Activated CD4-positive, alpha-beta T cell treated with anti-CD3 and anti-CD28 coated beads, Interleukin-2, amount 10 ng/mL, durations not matched to agents 7 days and 5 days (primary cell): ENCODE data around the gene ATP9B. TPM values are rescaled to one million over a fixed set of nuclear protein-coding genes. Genes with fewer than 3 reads are reported as not detected.

Experiments
- CTCF ChIA-PET: fragments of 350-600 bp; sonication (Branson Sonifier 250); formaldehyde crosslinking; loops from one replicate; lab custom pipeline; 2021; ENCODE audit warnings: antibody characterized with exemption; lab: Charles Lee
- POLR2A ChIA-PET: fragments of 350-600 bp; sonication (Branson Sonifier 250); formaldehyde crosslinking; loops from one replicate; lab custom pipeline; 2021; ENCODE audit warnings: antibody characterized with exemption; lab: Charles Lee
- DNase-seq: peaks from one replicate; pipeline ENCODE4 v3.0.0-alpha.2; 2020
- H3K27ac Mint-ChIP-seq: one replicate; pipeline ENCODE4 v1.8.0; 2021; ENCODE audit warnings: mild to moderate bottlenecking, moderate library complexity, mixed read lengths
- H3K27me3 Mint-ChIP-seq: one replicate; pipeline ENCODE4 v1.8.0; 2021; ENCODE audit warnings: mixed read lengths
- H3K36me3 Mint-ChIP-seq: one replicate; pipeline ENCODE4 v1.8.0; 2021; ENCODE audit warnings: low read depth, mixed read lengths
- H3K4me1 Mint-ChIP-seq: one replicate; pipeline ENCODE4 v1.8.0; 2021; ENCODE audit warnings: mixed read lengths
- H3K4me3 Mint-ChIP-seq: one replicate; pipeline ENCODE4 v1.8.0; 2021; ENCODE audit warnings: mild to moderate bottlenecking, moderate library complexity, mixed read lengths
- H3K9me3 Mint-ChIP-seq: one replicate; pipeline ENCODE4 v1.8.0; 2021; ENCODE audit warnings: mixed read lengths
- total RNA-seq, 2 experiments: library from RNA; stranded (reverse); gene quantifications; one replicate each; pipeline ENCODE4 v1.2.3, GENCODE V29; 2021

Gene ATP9B
- total RNA-seq, 2 experiments from 2014 or later = 29.8 to 30.5 TPM

DNA sequence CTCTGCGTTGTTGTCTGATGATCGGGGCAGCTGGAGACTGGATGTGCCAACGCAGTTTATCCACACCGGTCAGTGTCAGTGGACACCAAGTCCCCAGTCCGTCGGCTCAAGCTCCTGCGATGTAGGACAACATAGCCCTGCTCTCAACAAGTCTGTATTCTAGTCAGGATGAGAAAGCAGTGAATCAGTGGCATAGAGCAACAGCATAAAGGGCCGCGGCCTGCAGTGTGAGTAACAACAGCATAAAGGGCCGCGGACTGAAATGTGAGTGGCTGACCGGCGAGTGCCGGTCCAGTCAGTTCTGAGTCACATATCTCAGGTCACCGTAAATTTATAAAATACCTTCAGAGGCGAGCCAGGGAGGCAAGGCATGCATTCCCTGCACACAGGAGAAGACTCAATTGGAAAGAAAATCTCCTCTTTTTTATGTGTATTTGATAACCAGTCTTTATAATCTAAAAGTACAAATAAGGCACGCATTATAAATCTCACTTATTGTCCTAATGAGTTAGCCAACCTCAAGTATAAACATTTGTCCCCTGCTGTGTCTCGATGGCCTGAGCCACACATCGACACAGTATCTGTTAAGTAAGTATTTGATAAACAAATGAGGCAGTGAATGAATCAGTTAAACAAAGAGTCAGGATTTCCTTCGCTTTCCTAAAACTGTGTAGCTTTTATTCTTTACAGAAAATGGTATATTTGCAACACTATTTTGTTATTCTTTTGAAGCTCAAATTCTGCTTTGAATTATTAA, 292.8 kb downstream of the ATP9B start:
- CTCF ChIA-PET = interaction anchor here (1.2 kb wide), 1 partner anchor 17 kb away, joined by 3 read pairs; no protein-coding TSS in a partner anchor
- Mint-ChIP-seq H3K36me3 (peaks cover 17% of the 10 kb centered on the region), H3K4me3 (no peak overlapping the region)

DNA sequence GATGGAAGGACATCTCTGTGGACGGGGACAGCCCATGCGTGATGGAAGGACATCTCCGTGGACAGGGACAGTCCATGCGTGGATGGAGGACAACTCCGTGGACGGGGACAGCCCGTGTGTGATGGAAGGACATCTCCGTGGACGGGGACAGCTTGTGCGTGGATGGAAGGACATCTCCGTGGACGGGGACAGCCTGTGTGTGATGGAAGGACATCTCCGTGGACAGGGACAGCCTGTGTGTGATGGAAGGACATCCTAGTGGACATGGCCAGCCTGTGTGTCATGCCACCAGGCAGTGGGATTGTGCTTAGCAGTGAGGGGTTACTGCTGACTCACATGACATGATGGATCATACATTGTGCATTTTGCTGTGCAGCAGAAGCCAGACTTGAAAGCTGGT, 296.5 kb downstream of the ATP9B start:
- H3K4me1 Mint-ChIP-seq = peaks cover 16% of the 10 kb centered on the region
- H3K27ac Mint-ChIP-seq = no peak overlapping the region
- ChIA-PET CTCF (interaction anchor here (0.7 to 1.1 kb wide), 2 partner anchors 9 to 56 kb away, joined by 3 to 4 read pairs; no protein-coding TSS in a partner anchor), POLR2A (no interaction called here)
- DNase-seq = no peak
- peaks cover 27% of the 10 kb centered on the region for H3K36me3 Mint-ChIP-seq
- no peaks in the 10 kb centered on the region for H3K9me3 Mint-ChIP-seq
- no peaks in the 10 kb centered on the region for H3K27me3 Mint-ChIP-seq
- H3K4me3 Mint-ChIP-seq = no peak overlapping the region

More for the DNA sequence above, 292.8 kb downstream of the ATP9B start:
- no peak overlapping the region for H3K27ac Mint-ChIP-seq
- no peaks in the 10 kb centered on the region for H3K27me3 Mint-ChIP-seq
- no peaks in the 10 kb centered on the region for H3K4me1 Mint-ChIP-seq
- POLR2A ChIA-PET = interaction anchor here (0.6 kb wide), 1 partner anchor 138 kb away, joined by 3 read pairs; no protein-coding TSS in a partner anchor
- H3K9me3 Mint-ChIP-seq = no peaks in the 10 kb centered on the region
- no peak for DNase-seq

DNA sequence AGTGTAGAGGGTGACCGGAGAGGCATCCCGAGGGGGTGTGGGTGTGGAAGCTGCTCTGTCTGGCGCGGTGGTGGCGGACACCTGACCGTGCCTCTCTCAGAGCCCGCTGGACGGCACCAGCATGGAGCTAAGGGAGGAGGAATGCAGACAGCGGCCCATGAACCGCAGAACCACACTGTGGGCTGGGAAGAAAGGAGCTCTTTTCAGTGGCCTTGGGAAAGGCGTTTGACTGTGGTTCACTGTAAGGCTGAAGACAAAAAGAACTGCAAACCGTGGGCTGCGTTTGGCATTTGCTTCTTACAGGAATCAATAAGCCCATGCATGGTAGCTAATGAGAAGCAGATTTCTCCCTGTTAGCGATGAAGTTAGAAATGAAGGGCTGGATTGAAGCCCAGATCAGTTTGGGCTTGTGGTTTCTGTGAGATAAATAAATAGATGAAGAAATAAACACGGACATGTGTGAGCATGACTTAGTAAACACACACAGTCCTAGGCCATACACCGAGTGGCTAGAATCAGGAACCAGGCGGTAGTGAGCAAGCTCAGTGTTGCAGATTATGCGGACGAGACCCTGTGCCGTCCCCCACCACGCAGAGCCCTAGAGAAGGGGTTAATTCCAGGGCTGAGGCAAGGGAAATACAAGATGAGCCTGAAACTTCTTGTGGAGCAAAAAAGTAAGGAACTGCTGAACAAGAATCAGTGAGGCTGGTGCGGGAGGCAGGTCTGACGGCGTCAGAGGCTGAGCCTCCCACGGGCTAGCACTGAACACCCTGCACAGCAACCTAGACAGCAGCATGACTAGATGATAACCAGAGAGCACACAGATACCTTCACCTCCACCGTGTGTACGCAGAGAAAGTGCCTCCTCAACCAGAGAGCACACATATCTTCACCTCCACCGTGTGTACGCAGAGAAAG, 297.2 kb downstream of the ATP9B start:
- no peak for DNase-seq
- no peaks in the 10 kb centered on the region for H3K27me3 Mint-ChIP-seq
- CTCF ChIA-PET = interaction anchor here (1.1 kb wide), 1 partner anchor 9 kb away, joined by 4 read pairs; no protein-coding TSS in a partner anchor
- peaks cover 23% of the 10 kb centered on the region for H3K36me3 Mint-ChIP-seq
- H3K9me3 Mint-ChIP-seq = no peaks in the 10 kb centered on the region
- H3K27ac Mint-ChIP-seq = no peak overlapping the region
- POLR2A ChIA-PET = no interaction called here
- peaks cover 22% of the 10 kb centered on the region for H3K4me1 Mint-ChIP-seq
- no peak overlapping the region for H3K4me3 Mint-ChIP-seq

- H3K9me3 Mint-ChIP-seq = no peaks in the 10 kb centered on the region
These were observed 298.3 kb downstream of the ATP9B start for GRCh38 chr18:79367480-79367879.

GRCh38 chr18:79367989-79368388, 298.8 kb downstream of the ATP9B start:
- CTCF ChIA-PET = interaction anchor here (0.8 to 1.3 kb wide), 2 partner anchors 9 to 11 kb away, joined by 3 to 4 read pairs; no protein-coding TSS in a partner anchor
- H3K27me3 Mint-ChIP-seq = no peaks in the 10 kb centered on the region
- no peak for DNase-seq
- H3K9me3 Mint-ChIP-seq = no peaks in the 10 kb centered on the region
- POLR2A ChIA-PET = no interaction called here
- peaks cover 27% of the 10 kb centered on the region for H3K4me1 Mint-ChIP-seq
- H3K27ac Mint-ChIP-seq = no peak overlapping the region
- H3K36me3 Mint-ChIP-seq = peaks cover 17% of the 10 kb centered on the region
- no peak overlapping the region for H3K4me3 Mint-ChIP-seq

More at GRCh38 chr18:79367480-79367879, 298.3 kb downstream of the ATP9B start:
- H3K4me3 Mint-ChIP-seq = no peak overlapping the region
- H3K27ac Mint-ChIP-seq = peak overlapping the region; percentile 3
- peaks cover 27% of the 10 kb centered on the region for H3K4me1 Mint-ChIP-seq
- POLR2A ChIA-PET = no interaction called here
- H3K36me3 Mint-ChIP-seq = peaks cover 17% of the 10 kb centered on the region
- CTCF ChIA-PET = no interaction called here
- H3K27me3 Mint-ChIP-seq = no peaks in the 10 kb centered on the region
- DNase-seq = no peak

- no peaks in the 10 kb centered on the region for H3K27me3 Mint-ChIP-seq
- H3K4me1 Mint-ChIP-seq = peaks cover 27% of the 10 kb centered on the region
- H3K9me3 Mint-ChIP-seq = no peaks in the 10 kb centered on the region
- CTCF ChIA-PET = interaction anchor here (0.8 to 1.3 kb wide), 2 partner anchors 9 to 10 kb away, joined by 3 to 4 read pairs; no protein-coding TSS in a partner anchor
- peaks cover 11% of the 10 kb centered on the region for H3K36me3 Mint-ChIP-seq
- peak; percentile 25 for DNase-seq
- peak overlapping the region; percentile 71 for H3K27ac Mint-ChIP-seq
- no peak overlapping the region for H3K4me3 Mint-ChIP-seq
- POLR2A ChIA-PET = no interaction called here
These were observed 299.5 kb downstream of the ATP9B start for GRCh38 chr18:79368681-79369080.

- CTCF ChIA-PET = interaction anchor here (0.6 kb wide), 1 partner anchor 105 kb away, joined by 5 read pairs; no protein-coding TSS in a partner anchor
These were observed 302.4 kb downstream of the ATP9B start for GRCh38 chr18:79371561-79372121.

DNA sequence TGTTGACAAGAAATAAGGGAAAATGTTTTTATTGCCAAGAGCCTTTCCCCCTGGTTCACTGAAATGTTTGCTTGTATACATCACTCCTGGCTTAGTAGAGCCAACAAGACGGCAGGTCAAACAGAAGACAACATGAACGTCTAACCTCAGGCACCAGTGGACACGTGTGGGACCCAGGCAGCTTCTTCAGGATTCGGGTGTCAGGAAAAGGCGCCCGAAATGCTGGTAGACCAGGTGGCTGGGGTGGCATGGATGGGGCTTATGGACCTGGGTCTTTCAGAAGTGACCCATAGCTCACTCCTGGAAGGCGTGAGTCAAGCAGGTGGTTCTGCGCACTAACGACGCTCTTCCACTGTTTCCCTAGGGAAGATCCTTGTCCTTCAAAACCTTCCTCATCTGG, 303.3 kb downstream of the ATP9B start:
- Mint-ChIP-seq H3K36me3 (peaks cover 11% of the 10 kb centered on the region), H3K9me3 (no peaks in the 10 kb centered on the region), H3K27me3 (no peaks in the 10 kb centered on the region), H3K4me3 (no peak overlapping the region), H3K27ac (no peak overlapping the region), H3K4me1 (peaks cover 27% of the 10 kb centered on the region)
- POLR2A ChIA-PET = no interaction called here
- no peak for DNase-seq
- CTCF ChIA-PET = interaction anchor here (0.7 to 1.3 kb wide), 2 partner anchors 12 to 271 kb away, joined by 3 read pairs; no protein-coding TSS in a partner anchor

More at GRCh38 chr18:79371561-79372121, 302.4 kb downstream of the ATP9B start:
- Mint-ChIP-seq H3K36me3 (peaks cover 11% of the 10 kb centered on the region), H3K4me3 (no peak overlapping the region), H3K4me1 (peaks cover 27% of the 10 kb centered on the region), H3K27ac (peak overlapping the region; percentile 65), H3K27me3 (no peaks in the 10 kb centered on the region), H3K9me3 (no peaks in the 10 kb centered on the region)
- DNase-seq = peak; percentile 32
- POLR2A ChIA-PET = no interaction called here

DNA sequence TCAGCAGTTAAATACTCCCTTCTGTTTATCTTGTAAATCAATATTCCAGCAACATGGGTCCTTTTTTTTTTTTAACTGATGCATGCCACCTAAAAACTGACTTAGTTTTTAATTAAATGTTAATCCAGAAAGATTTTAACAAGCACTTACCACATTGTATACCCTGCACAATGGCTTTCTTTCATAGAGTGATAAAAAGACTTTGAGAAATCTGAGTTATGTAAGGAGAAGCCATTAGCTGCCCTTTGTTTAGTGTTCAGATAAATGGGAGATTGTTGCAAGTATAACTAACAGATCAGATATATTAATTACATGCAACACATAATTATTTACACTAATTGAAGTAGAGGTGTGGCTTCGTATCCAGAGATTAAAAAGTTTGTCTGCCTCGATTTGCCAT, 303.8 kb downstream of the ATP9B start:
- Mint-ChIP-seq H3K4me3 (no peak overlapping the region), H3K9me3 (no peaks in the 10 kb centered on the region), H3K27me3 (no peaks in the 10 kb centered on the region), H3K27ac (no peak overlapping the region), H3K36me3 (peaks cover 13% of the 10 kb centered on the region), H3K4me1 (peaks cover 25% of the 10 kb centered on the region)
- POLR2A ChIA-PET = no interaction called here
- CTCF ChIA-PET = interaction anchor here (0.7 to 1.3 kb wide), 2 partner anchors 12 to 271 kb away, joined by 3 read pairs; no protein-coding TSS in a partner anchor
- DNase-seq = no peak

GRCh38 chr18:79373736-79374135, 304.5 kb downstream of the ATP9B start:
- CTCF ChIA-PET = interaction anchor here (1.3 kb wide), 1 partner anchor 13 kb away, joined by 3 read pairs; no protein-coding TSS in a partner anchor
- no peak for DNase-seq

DNA sequence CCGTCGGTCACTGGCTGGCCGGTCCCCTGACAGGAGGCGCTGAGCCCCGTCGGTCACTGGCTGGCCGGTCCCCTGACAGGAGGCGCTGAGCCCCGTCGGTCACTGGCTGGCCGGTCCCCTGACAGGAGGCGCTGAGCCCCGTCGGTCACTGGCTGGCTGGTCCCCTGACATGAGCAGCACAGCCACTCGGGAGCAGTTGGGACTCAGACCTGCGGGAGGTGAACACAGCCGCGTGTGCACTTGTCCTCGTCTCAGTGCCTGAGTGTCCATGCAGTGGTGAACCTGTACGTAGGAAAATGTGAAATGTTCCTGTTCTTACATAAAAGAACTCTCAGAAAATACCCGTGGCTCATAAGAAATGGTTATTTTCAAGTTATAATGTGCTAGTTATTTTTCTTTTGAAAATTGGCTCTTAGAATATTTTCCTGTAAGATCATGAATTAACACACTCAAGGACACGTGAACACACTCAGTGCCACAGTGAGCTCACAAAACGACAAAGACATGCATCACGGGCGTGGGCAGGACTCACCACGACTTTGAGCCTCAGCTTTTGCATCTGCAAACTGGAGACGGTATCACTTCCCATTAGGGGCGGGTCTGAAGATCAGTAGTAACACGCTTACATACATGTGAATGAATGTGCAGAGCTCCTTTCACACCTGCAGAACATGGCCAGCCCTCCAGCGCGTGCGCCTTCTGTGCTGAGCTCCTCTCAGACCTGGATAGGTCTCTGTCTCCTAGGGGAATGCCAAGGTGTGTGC, 305.4 kb downstream of the ATP9B start:
- POLR2A ChIA-PET = no interaction called here

More at GRCh38 chr18:79373736-79374135, 304.5 kb downstream of the ATP9B start:
- peaks cover 15% of the 10 kb centered on the region for H3K36me3 Mint-ChIP-seq
- no peak overlapping the region for H3K27ac Mint-ChIP-seq
- H3K9me3 Mint-ChIP-seq = no peaks in the 10 kb centered on the region
- no peak overlapping the region for H3K4me3 Mint-ChIP-seq
- no peaks in the 10 kb centered on the region for H3K27me3 Mint-ChIP-seq
- H3K4me1 Mint-ChIP-seq = peaks cover 20% of the 10 kb centered on the region
- POLR2A ChIA-PET = no interaction called here

More for the DNA sequence above, 305.4 kb downstream of the ATP9B start:
- no peaks in the 10 kb centered on the region for H3K9me3 Mint-ChIP-seq
- DNase-seq = no peak
- peaks cover 24% of the 10 kb centered on the region for H3K4me1 Mint-ChIP-seq
- H3K27me3 Mint-ChIP-seq = no peaks in the 10 kb centered on the region
- no peak overlapping the region for H3K4me3 Mint-ChIP-seq
- CTCF ChIA-PET = interaction anchor here (1.3 to 1.4 kb wide), 2 partner anchors 8 to 286 kb away, joined by 3 to 4 read pairs; no protein-coding TSS in a partner anchor
- no peak overlapping the region for H3K27ac Mint-ChIP-seq
- peaks cover 16% of the 10 kb centered on the region for H3K36me3 Mint-ChIP-seq
